GM20431 (cell line): ENCODE results near the gene ETNK2.

Experiments used
- in situ Hi-C: fragments of 300-500 bp; cut with MseI, MboI; formaldehyde crosslinking; loops from one replicate; pipeline ENCODE4 v1.15.0; 2020; ENCODE audit warnings: low sequenced_read_pairs; ENCODE audit not compliant: unreplicated experiment

Gene ETNK2

GRCh38 chr1:204088596-204088995, 63.2 kb downstream of the ETNK2 start:
- in situ Hi-C loops, result no loop called here

GRCh38 chr1:204087893-204088528, 63.8 kb downstream of the ETNK2 start:
- in situ Hi-C loops, result no loop called here

GRCh38 chr1:204087181-204087892, 64.5 kb downstream of the ETNK2 start:
- in situ Hi-C loops, result no loop called here

GRCh38 chr1:204085876-204086275, 66.0 kb downstream of the ETNK2 start:
- in situ Hi-C loops, result no loop called here

GRCh38 chr1:204084247-204084772, 67.5 kb downstream of the ETNK2 start:
- in situ Hi-C loops, result no loop called here

GRCh38 chr1:204083491-204083890, 68.4 kb downstream of the ETNK2 start:
- in situ Hi-C loops, result no loop called here

- in situ Hi-C loops, result no loop called here
Observed at GRCh38 chr1:204081791-204082513, 69.9 kb downstream of the ETNK2 start.

GRCh38 chr1:204081164-204081790, 70.6 kb downstream of the ETNK2 start:
- in situ Hi-C loops, result no loop called here
